ENCODE results near the gene GSTM5. TPM values are rescaled to one million over a fixed set of nuclear protein-coding genes. Genes with fewer than 3 reads are reported as not detected.
A peak's percentile ranks its signal among the peaks of the same experiment; 100 is the strongest.

The GSTM5 gene
- total RNA-seq, 2 donors from 2014 or later, result 4.2 to 12.3 TPM

DNA sequence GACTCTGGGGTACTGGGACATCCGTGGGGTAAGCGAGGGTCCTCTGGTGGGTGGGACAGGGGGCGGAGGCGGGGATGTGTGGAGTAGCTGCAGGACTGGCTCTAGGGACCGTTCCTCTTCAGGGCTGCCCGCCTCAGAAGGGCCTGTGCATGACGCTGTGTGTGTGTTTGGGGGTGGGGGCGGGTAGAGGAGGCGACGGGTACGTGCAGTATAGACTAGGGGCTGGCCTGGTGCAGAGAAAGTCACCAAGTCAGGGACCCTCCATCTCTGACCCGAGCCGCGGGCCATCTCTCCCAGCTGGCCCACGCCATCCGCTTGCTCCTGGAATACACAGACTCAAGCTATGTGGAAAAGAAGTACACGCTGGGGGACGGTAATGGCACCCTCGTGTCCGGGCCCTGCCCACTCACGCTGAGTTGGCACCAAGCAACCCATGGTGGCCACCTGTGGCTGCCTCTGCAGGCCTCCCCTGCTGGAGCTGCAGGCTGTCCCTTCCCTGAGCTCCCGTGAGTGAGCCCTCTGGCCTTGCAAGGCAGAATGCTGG, 342 bp downstream of the GSTM5 start:
- Histone ChIP-seq H3K9me3 (no peaks in the 10 kb centered on the region), H3K27ac (no peak overlapping the region), H3K36me3 (no peaks in the 10 kb centered on the region), H3K4me3 (peak overlapping the region; percentile 19 to 21), H3K4me1 (replicated peaks) (no peaks in the 10 kb centered on the region), H3K27me3 (replicated peaks; ENCODE audit: insufficient read depth) (no peaks in the 10 kb centered on the region)
- DNase-seq (ENCODE audit: low spot score), result no peak
- TF ChIP-seq POLR2A (IDR thresholded peaks at IDR 0.05) (no peak), POLR2AphosphoS5 (IDR thresholded peaks at IDR 0.05) (no peak)
- TF ChIP-seq, protein P1, sequence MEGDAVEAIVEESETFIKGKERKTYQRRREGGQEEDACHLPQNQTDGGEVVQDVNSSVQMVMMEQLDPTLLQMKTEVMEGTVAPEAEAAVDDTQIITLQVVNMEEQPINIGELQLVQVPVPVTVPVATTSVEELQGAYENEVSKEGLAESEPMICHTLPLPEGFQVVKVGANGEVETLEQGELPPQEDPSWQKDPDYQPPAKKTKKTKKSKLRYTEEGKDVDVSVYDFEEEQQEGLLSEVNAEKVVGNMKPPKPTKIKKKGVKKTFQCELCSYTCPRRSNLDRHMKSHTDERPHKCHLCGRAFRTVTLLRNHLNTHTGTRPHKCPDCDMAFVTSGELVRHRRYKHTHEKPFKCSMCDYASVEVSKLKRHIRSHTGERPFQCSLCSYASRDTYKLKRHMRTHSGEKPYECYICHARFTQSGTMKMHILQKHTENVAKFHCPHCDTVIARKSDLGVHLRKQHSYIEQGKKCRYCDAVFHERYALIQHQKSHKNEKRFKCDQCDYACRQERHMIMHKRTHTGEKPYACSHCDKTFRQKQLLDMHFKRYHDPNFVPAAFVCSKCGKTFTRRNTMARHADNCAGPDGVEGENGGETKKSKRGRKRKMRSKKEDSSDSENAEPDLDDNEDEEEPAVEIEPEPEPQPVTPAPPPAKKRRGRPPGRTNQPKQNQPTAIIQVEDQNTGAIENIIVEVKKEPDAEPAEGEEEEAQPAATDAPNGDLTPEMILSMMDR (IDR thresholded peaks at IDR 0.05), result no peak
- 64% methylated on average over 19 of the region's 22 CpGs for WGBS
- intact Hi-C loops (cut with DNase I), result no loop called here

DNA sequence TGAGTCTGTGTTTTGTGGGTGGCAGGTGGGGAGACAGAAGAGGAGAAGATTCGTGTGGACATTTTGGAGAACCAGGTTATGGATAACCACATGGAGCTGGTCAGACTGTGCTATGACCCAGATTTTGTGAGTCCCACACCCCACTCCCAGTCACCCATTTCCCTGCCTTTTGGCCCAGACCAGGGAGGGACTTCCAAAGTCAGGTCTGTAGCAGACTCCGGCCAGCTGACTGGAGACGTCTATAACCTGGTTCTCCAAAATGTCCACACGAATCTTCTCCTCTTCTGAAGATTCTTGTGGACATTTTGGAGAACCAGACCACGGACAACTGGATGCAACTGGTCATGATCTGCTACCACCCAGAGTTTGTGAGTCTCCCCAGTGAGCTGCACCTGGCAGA, 1.6 kb downstream of the GSTM5 start:
- WGBS, result 87% methylated on average over 5 of the region's 5 CpGs
- DNase-seq (ENCODE audit: low spot score), result no peak

DNA sequence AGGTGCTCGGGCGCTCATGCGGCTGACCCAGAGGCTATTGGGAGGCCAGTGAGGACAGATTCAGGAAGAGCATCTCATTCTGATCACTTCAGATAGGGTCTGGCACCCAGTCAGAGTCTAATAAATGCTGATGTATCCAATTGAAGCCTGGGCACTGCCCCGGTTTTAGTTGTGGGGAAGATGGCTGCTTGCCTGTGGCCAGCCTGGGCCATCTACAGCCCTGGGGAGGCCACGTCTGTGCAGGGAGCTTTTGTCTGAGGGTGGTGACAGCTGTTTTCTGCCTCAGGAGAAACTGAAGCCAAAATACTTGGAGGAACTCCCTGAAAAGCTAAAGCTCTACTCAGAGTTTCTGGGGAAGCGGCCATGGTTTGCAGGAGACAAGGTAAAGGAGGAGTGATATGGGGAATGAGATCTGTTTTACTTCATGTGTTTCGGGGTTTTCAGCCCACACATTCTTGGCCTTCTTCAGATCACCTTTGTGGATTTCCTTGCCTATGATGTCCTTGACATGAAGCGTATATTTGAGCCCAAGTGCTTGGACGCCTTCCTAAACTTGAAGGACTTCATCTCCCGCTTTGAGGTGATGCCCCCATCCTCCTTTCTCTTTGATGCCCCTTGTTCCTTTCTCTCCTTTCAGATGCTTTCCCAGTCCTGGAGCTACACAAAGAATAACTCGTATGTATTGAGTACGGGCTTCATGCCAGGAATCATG, 2.8 kb downstream of the GSTM5 start:
- no peaks in the 10 kb centered on the region for H3K36me3 ChIP-seq
- TF ChIP-seq POLR2A (IDR thresholded peaks at IDR 0.05) (no peak), POLR2AphosphoS5 (IDR thresholded peaks at IDR 0.05) (no peak)
- TF ChIP-seq, protein P1 (IDR thresholded peaks at IDR 0.05), result no peak
- no peak for DNase-seq (ENCODE audit: low spot score)
- 84% methylated on average over 12 of the region's 12 CpGs for WGBS
- no peaks in the 10 kb centered on the region for H3K9me3 ChIP-seq
- intact Hi-C loops (cut with DNase I), result no loop called here
- H3K4me3 ChIP-seq, result no peak overlapping the region
- H3K27ac ChIP-seq, result no peak overlapping the region
- H3K27me3 ChIP-seq (replicated peaks; ENCODE audit: insufficient read depth), result no peaks in the 10 kb centered on the region
- H3K4me1 ChIP-seq (replicated peaks), result no peaks in the 10 kb centered on the region

More for the DNA sequence above, 1.6 kb downstream of the GSTM5 start:
- Histone ChIP-seq H3K4me3 (no peak overlapping the region), H3K9me3 (no peaks in the 10 kb centered on the region), H3K27me3 (replicated peaks; ENCODE audit: insufficient read depth) (no peaks in the 10 kb centered on the region), H3K36me3 (no peaks in the 10 kb centered on the region), H3K27ac (no peak overlapping the region), H3K4me1 (replicated peaks) (no peaks in the 10 kb centered on the region)
- TF ChIP-seq, protein P1 (IDR thresholded peaks at IDR 0.05), result no peak
- TF ChIP-seq POLR2AphosphoS5 (IDR thresholded peaks at IDR 0.05), result no peak
- no peak for TF ChIP-seq POLR2A (IDR thresholded peaks at IDR 0.05)
- intact Hi-C loops (cut with DNase I), result no loop called here

DNA sequence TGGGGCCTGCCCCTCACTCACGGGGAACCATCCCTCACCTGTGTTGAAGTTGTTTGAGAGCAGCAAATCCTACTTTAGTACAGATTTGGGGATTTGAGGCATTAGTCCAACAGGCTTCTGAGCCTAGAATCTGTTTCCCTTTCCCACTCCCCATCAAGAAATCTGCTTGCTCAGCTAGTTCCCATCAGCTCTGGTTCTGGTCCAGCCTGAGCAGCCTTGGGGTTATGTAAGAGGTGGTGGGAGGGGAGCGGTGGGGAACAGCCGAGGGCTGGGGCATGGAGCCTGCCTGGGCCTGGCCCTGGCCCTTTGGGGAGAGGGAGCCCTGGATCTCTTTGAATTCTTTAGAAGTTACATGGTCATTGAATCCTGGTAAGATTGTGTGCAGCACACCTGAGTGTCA, 4.1 kb downstream of the GSTM5 start:
- DNase-seq (ENCODE audit: low spot score), result no peak
- H3K4me1 ChIP-seq (replicated peaks), result no peaks in the 10 kb centered on the region
- H3K36me3 ChIP-seq, result no peaks in the 10 kb centered on the region
- no peak overlapping the region for H3K27ac ChIP-seq
- no peak overlapping the region for H3K4me3 ChIP-seq
- intact Hi-C loops (cut with DNase I), result no loop called here
- WGBS, result 67% methylated on average over 3 of the region's 3 CpGs
- H3K27me3 ChIP-seq (replicated peaks; ENCODE audit: insufficient read depth), result no peaks in the 10 kb centered on the region
- no peaks in the 10 kb centered on the region for H3K9me3 ChIP-seq
- TF ChIP-seq POLR2A (IDR thresholded peaks at IDR 0.05) (no peak), POLR2AphosphoS5 (IDR thresholded peaks at IDR 0.05) (no peak)
- TF ChIP-seq, protein P1 (IDR thresholded peaks at IDR 0.05), result no peak

- H3K27ac ChIP-seq, result no peak overlapping the region
- intact Hi-C loops (cut with DNase I), result no loop called here
- no peak for TF ChIP-seq POLR2A (IDR thresholded peaks at IDR 0.05)
- TF ChIP-seq, protein P1 (IDR thresholded peaks at IDR 0.05), result no peak
- TF ChIP-seq POLR2AphosphoS5 (IDR thresholded peaks at IDR 0.05), result no peak
- H3K4me1 ChIP-seq (replicated peaks), result no peaks in the 10 kb centered on the region
- H3K36me3 ChIP-seq, result no peaks in the 10 kb centered on the region
- H3K9me3 ChIP-seq, result no peaks in the 10 kb centered on the region
- H3K4me3 ChIP-seq, result no peak overlapping the region
- no peak for DNase-seq (ENCODE audit: low spot score)
- H3K27me3 ChIP-seq (replicated peaks; ENCODE audit: insufficient read depth), result no peaks in the 10 kb centered on the region
- 58% methylated on average over 3 of the region's 3 CpGs for WGBS
Observed at GRCh38 chr1:109716570-109717090, 4.6 kb downstream of the GSTM5 start.

Measured in prostate gland (tissue), 2 donors.